Astrocyte of the spinal cord (primary cell): ENCODE data around the gene LPAR1.
A peak's percentile ranks its signal among the peaks of the same experiment; 100 is the strongest.

Experiments used
- DNase-seq: peaks from one replicate; pipeline ENCODE4 v3.0.0; 2011; ENCODE audit warnings: low read depth, low spot score
- H3K4me3 ChIP-seq: 2 replicates; pipeline ENCODE4 v1.5.1; 2011; ENCODE audit warnings: low read depth, mild to moderate bottlenecking, low read length, moderate library complexity
- CTCF ChIP-seq: IDR thresholded peaks from 2 replicates; pipeline ENCODE4 v1.5.1; 2012; ENCODE audit warnings: low read depth, mild to moderate bottlenecking, low read length, inconsistent platforms
- in situ Hi-C: cut with HindIII; loops from 2 replicates; pipeline ENCODE4 v1.10.0; 2017; ENCODE audit warnings: low sequenced_read_pairs

The LPAR1 gene

GRCh38 chr9:110984890-110985437 is 53.3 kb downstream of the LPAR1 start:
- TF ChIP-seq CTCF, result no peak
- no peak overlapping the region for H3K4me3 ChIP-seq
- no peak for DNase-seq
- in situ Hi-C loops, result no loop called here

GRCh38 chr9:110980261-110980660 is 58.0 kb downstream of the LPAR1 start:
- no peak for DNase-seq
- in situ Hi-C loops, result no loop called here
- TF ChIP-seq CTCF, result no peak
- no peak overlapping the region for H3K4me3 ChIP-seq

- in situ Hi-C loops, result no loop called here
- no peak for DNase-seq
- no peak overlapping the region for H3K4me3 ChIP-seq
- TF ChIP-seq CTCF, result no peak
Measured at GRCh38 chr9:110979636-110980035, 58.6 kb downstream of the LPAR1 start.

GRCh38 chr9:110978516-110978915 is 59.8 kb downstream of the LPAR1 start:
- TF ChIP-seq CTCF, result no peak
- H3K4me3 ChIP-seq, result no peak overlapping the region
- in situ Hi-C loops, result no loop called here
- DNase-seq, result no peak

- DNase-seq, result peak; percentile 86
- in situ Hi-C loops, result no loop called here
Measured at GRCh38 chr9:110977259-110977709, 61.0 kb downstream of the LPAR1 start.

GRCh38 chr9:110975969-110976368 is 62.3 kb downstream of the LPAR1 start:
- no peak for DNase-seq
- in situ Hi-C loops, result no loop called here
- no peak for TF ChIP-seq CTCF

More at GRCh38 chr9:110977259-110977709, 61.0 kb downstream of the LPAR1 start:
- no peak overlapping the region for H3K4me3 ChIP-seq
- no peak for TF ChIP-seq CTCF

GRCh38 chr9:110975278-110975677 is 63.0 kb downstream of the LPAR1 start:
- in situ Hi-C loops, result no loop called here
- no peak for TF ChIP-seq CTCF

More at GRCh38 chr9:110975969-110976368, 62.3 kb downstream of the LPAR1 start:
- no peak overlapping the region for H3K4me3 ChIP-seq

More at GRCh38 chr9:110975278-110975677, 63.0 kb downstream of the LPAR1 start:
- H3K4me3 ChIP-seq, result no peak overlapping the region
- no peak for DNase-seq
